ENCODE measurements around the gene ZNF814.
"Not testable (repeated sequence)": the region's sequence is repeated elsewhere in the genome, so short reads cannot be mapped to it uniquely, and the experiment has no call there.

The ZNF814 gene

GRCh38 chr19:57888560-57889231 lies at the start of gene ZNF814:
Gene ZNF814 (minus strand): TSS chr19:57889037. CDS start chr19:57888802, 235 bp downstream.
- DNase-seq (ENCODE audit: low spot score): peak; percentile 94

- DNase-seq (ENCODE audit: low spot score): no peak
Observed at GRCh38 chr19:57935731-57936130, 46.9 kb upstream of the ZNF814 start.

GRCh38 chr19:57934820-57935665 lies 46.2 kb upstream of the ZNF814 start, which contains the start of gene ZNF418:
Gene ZNF418 (minus strand): TSS chr19:57935402. CDS start chr19:57933822, 1,580 bp downstream.
- DNase-seq (ENCODE audit: low spot score): peak; percentile 77

DNA sequence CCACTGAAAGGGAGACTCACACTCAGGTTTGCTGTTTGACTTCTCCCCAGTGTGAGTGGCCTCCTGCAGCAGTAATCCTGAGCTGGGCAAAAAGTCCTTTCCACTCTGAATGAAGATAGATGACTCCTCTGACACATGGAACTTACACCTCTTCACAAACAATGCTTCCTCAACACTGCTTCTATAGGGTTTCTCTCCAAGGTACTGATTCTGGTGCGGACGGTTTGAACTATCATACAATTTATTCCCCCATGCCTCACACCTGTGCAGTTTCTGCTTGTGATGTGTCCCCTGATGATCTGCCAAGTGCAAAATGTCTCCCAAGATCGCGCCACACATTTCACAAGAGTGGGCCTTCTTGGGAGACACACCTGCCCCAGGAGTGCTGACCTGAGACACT lies 38.8 kb upstream of the ZNF814 start:
- no peak for DNase-seq (ENCODE audit: low spot score)

GRCh38 chr19:57916168-57916995 lies 27.5 kb upstream of the ZNF814 start, which contains the start of gene ZNF417:
Gene ZNF417 (minus strand): TSS chr19:57916592. CDS start chr19:57916411, 181 bp downstream.
- peak; percentile 92 for DNase-seq (ENCODE audit: low spot score)

DNA sequence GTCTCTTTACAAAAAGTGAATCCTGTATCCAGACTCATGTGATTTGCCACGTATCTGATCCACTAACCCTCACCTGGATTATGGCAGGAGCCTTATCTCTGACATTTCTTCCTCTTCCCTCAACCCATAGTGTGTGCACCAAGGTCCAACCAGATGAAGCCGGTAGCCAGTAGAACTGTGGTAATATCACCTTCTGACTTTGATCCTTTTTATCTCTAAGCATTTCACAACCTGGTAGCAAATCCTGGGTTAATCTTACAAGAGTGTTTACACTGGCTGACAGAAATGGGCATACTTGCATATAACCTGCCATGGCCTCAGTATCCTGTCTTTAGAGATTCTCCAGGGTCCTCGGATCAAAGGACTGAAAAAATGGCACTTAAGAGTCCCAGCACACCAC lies 25.7 kb upstream of the ZNF814 start:
- no peak for DNase-seq (ENCODE audit: low spot score)

GRCh38 chr19:57907394-57907793 lies 18.6 kb upstream of the ZNF814 start:
- DNase-seq (ENCODE audit: low spot score): no peak

- DNase-seq (ENCODE audit: low spot score): no peak
Observed at GRCh38 chr19:57905258-57905657, 16.4 kb upstream of the ZNF814 start.

- DNase-seq (ENCODE audit: low spot score): no peak
Observed at GRCh38 chr19:57903618-57904184, 14.9 kb upstream of the ZNF814 start.

GRCh38 chr19:57900311-57900710 lies 11.5 kb upstream of the ZNF814 start:
- DNase-seq (ENCODE audit: low spot score): no peak

DNA sequence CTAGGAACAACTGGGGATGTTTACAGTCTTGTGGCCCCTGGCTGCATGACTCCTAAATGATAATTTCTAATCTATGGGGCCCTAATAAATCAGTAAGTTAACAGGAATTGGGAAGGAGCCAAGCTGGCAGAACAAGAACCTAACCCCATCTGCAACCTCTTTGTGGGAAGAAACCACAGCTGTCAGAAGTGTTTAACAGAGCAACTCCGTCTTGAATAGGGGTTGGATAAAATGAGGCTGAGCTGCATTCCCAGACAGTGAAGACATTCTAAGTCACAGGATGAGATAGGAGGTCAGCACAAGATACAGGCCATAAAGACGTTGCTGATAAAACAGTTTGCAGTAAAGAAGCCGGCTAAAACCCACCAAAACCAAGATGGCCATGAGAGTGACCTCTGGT lies 1.9 kb upstream of the ZNF814 start:
- DNase-seq (ENCODE audit: low spot score): not testable (repeated sequence)

- DNase-seq (ENCODE audit: low spot score): peak; percentile 10
Observed at GRCh38 chr19:57888107-57888559, 704 bp downstream of the ZNF814 start.

- DNase-seq (ENCODE audit: low spot score): peak; percentile 16
Observed at GRCh38 chr19:57887195-57887941, 1.5 kb downstream of the ZNF814 start.

GRCh38 chr19:57886046-57886445 lies 2.8 kb downstream of the ZNF814 start:
- no peak for DNase-seq (ENCODE audit: low spot score)

GRCh38 chr19:57873883-57874799 lies 14.7 kb downstream of the ZNF814 start:
- not testable (repeated sequence) for DNase-seq (ENCODE audit: low spot score)

DNA sequence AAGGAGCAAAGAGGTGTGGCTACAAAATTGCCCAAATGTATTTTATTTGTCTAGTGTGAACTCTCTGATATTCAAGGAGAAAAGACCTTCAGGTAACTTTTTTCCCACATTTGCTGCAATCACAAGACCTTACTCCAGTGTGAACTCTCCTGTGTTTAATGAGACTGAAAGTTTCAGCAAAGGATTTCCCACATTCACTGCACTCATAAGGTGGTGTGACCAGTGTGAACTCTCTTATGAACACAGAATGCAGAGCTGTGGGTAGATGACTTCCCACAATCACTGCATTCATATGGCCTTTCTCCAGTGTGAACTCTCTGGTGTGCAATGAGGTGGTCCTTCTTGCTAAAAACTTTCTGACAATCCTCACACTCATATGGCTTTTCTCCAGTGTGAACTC lies 16.4 kb downstream of the ZNF814 start:
- DNase-seq (ENCODE audit: low spot score): no peak

DNA sequence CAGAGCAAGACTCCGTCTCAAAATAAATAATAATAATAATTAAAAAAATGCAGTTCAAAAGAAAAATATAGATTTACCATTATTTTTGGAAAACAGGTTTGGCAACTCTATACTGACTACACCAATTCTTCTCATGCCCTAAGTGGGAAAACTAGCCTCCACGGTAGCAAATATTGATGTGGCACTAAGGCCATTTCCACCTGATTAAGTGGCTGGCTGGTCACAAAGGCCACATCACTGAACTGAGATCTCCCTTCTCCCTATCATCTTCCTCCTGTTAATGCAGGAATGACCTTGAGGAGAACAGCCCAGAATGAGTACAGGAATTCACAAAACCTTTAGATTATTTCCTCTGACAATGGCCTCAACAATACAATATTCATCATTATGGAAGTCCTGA lies 18.6 kb downstream of the ZNF814 start:
- DNase-seq (ENCODE audit: low spot score): no peak

GRCh38 chr19:57869655-57870054 lies 19.2 kb downstream of the ZNF814 start:
- not testable (repeated sequence) for DNase-seq (ENCODE audit: low spot score)

DNA sequence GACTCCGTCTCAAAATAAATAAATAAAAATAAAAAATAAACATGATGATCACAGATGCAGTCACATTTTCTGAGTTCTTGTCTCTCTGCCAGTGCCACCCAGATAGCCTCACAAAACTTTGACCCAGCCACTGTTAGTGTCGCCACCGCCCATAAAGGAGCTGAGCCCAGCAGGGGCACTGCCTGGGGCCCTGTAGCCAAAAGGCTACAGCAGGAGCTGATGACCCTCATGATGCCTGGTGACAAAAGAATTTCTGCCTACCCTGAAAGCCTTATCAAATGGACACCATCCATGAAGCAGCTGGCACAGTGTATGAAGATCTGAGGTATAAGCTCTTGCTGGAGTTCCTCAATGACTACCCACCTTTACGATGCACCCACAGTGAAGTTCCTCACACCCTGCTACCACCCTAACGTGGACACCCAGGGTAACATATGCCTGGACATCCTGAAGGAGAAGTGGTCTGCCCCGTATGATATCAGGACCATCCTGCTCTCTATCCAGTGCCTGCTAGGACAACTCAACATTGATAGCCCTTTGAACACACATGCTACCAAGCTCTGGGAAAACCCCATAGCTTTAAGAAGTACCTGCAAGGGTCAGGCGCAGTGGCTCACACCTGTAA lies 20.9 kb downstream of the ZNF814 start:
- no peak for DNase-seq (ENCODE audit: low spot score)

Measured in iPS-NIHi11 (cell line).